Stimulated activated CD8-positive, alpha-beta memory T cell treated with anti-CD3 and anti-CD28 coated beads, Interleukin-4, amount 100 ng/mL, for 48 hours (primary cell): ENCODE results near the gene OR9I1.

Experiments used
- DNase-seq: peaks from one replicate; pipeline ENCODE4 v3.0.0-alpha.2; 2020

Gene OR9I1

GRCh38 chr11:58125469-58125868, at the start of gene OR9I1:
TSS of gene OR9I1 (minus strand) at chr11:58125530. CDS start at chr11:58119444, 6,086 bp downstream.
- DNase-seq: no peak

- DNase-seq: no peak
Measured at GRCh38 chr11:58165504-58166106, 40.3 kb upstream of the OR9I1 start.

GRCh38 chr11:58164990-58165389, 39.7 kb upstream of the OR9I1 start:
- DNase-seq: no peak

GRCh38 chr11:58164389-58164788, 39.1 kb upstream of the OR9I1 start:
- DNase-seq: no peak

GRCh38 chr11:58152781-58153180, 27.5 kb upstream of the OR9I1 start:
- no peak for DNase-seq

- DNase-seq: no peak
Measured at GRCh38 chr11:58142761-58143160, 17.4 kb upstream of the OR9I1 start.

- DNase-seq: no peak
Measured at GRCh38 chr11:58135171-58135570, 9.8 kb upstream of the OR9I1 start.

GRCh38 chr11:58134151-58134550, 8.8 kb upstream of the OR9I1 start:
- no peak for DNase-seq

- no peak for DNase-seq
Measured at GRCh38 chr11:58133309-58134076, 8.2 kb upstream of the OR9I1 start.

- DNase-seq: no peak
Measured at GRCh38 chr11:58127350-58127749, 2.0 kb upstream of the OR9I1 start.

GRCh38 chr11:58121096-58121495, 4.2 kb downstream of the OR9I1 start:
- no peak for DNase-seq

GRCh38 chr11:58097437-58097836, 27.9 kb downstream of the OR9I1 start:
- no peak for DNase-seq

- no peak for DNase-seq
Measured at GRCh38 chr11:58086528-58086927, 38.8 kb downstream of the OR9I1 start.

- DNase-seq: no peak
Measured at GRCh38 chr11:58075781-58076180, 49.5 kb downstream of the OR9I1 start.

GRCh38 chr11:58070585-58070984, 54.7 kb downstream of the OR9I1 start:
- no peak for DNase-seq

- no peak for DNase-seq
Measured at GRCh38 chr11:58068655-58069054, 56.7 kb downstream of the OR9I1 start.

- no peak for DNase-seq
Measured at GRCh38 chr11:58067685-58068084, 57.6 kb downstream of the OR9I1 start.
